H9 (cell line): Measurements from ENCODE around the gene DBNDD1. TPM values are rescaled to one million over a fixed set of nuclear protein-coding genes. Genes with fewer than 3 reads are reported as not detected.

ENCODE experiments used
- DNase-seq: peaks from one replicate; pipeline ENCODE4 v3.0.0-alpha.2; 2017
- H2AFZ ChIP-seq: one replicate; pipeline ENCODE4 v1.6.1; 2013; ENCODE audit warnings: mild to moderate bottlenecking, low read length, control low read depth, moderate library complexity
- H2AK5ac ChIP-seq: 2 replicates; pipeline ENCODE4 v1.6.1; 2013; ENCODE audit warnings: low read length, control low read depth, mixed read lengths; ENCODE audit not compliant: insufficient read length
- H2BK120ac ChIP-seq: one replicate; pipeline ENCODE4 v1.6.1; 2013; ENCODE audit warnings: low read depth, mild to moderate bottlenecking, low read length, control low read depth, inconsistent platforms; ENCODE audit not compliant: poor library complexity, severe bottlenecking
- H2BK12ac ChIP-seq: 2 replicates; pipeline ENCODE4 v1.6.1; 2013; ENCODE audit warnings: low read length, control low read depth, mixed read lengths, low read depth; ENCODE audit not compliant: insufficient read length
- H2BK15ac ChIP-seq: 2 replicates; pipeline ENCODE4 v1.6.1; 2013; ENCODE audit warnings: low read depth, low read length, control low read depth
- H2BK20ac ChIP-seq: one replicate; pipeline ENCODE4 v1.6.1; 2013; ENCODE audit warnings: low read depth, mild to moderate bottlenecking, low read length, control low read depth, inconsistent platforms; ENCODE audit not compliant: poor library complexity, severe bottlenecking
- H2BK5ac ChIP-seq: 2 replicates; pipeline ENCODE4 v1.6.1; 2013; ENCODE audit warnings: low read length, control low read depth, mixed read lengths; ENCODE audit not compliant: insufficient read length
- H3K14ac ChIP-seq: 2 replicates; pipeline ENCODE4 v1.6.1; 2013; ENCODE audit warnings: low read length, control low read depth; ENCODE audit not compliant: insufficient read depth
- H3K18ac ChIP-seq: 2 replicates; pipeline ENCODE4 v1.6.1; 2013; ENCODE audit warnings: low read depth, mild to moderate bottlenecking, mixed read lengths, low read length, control low read depth; ENCODE audit not compliant: insufficient read length
- H3K23ac ChIP-seq: 2 replicates; pipeline ENCODE4 v1.6.1; 2013; ENCODE audit warnings: low read length, control low read depth, mixed read lengths, low read depth; ENCODE audit not compliant: insufficient read length
- H3K23me2 ChIP-seq: 2 replicates; pipeline ENCODE4 v1.6.1; 2013; ENCODE audit warnings: low read depth, mild to moderate bottlenecking, mixed read lengths, low read length, control low read depth; ENCODE audit not compliant: insufficient read length, poor library complexity, severe bottlenecking
- H3K27ac ChIP-seq: 2 replicates; pipeline ENCODE4 v1.5.1; 2013; ENCODE audit warnings: low read length, control low read depth, mixed read lengths, low read depth; ENCODE audit not compliant: insufficient read length
- H3K27me3 ChIP-seq: 2 replicates; pipeline ENCODE4 v1.6.1; 2013; ENCODE audit warnings: low read length, control low read depth, inconsistent platforms; ENCODE audit not compliant: insufficient read depth
- H3K4ac ChIP-seq: 2 replicates; pipeline ENCODE4 v1.6.1; 2013; ENCODE audit warnings: low read depth, mild to moderate bottlenecking, control low read depth, inconsistent platforms, low read length, moderate library complexity
- H3K4me1 ChIP-seq: 2 replicates; pipeline ENCODE4 v1.6.1; 2013; ENCODE audit warnings: low read length, control low read depth, inconsistent platforms; ENCODE audit not compliant: insufficient read depth
- H3K4me2 ChIP-seq: 2 replicates; pipeline ENCODE4 v1.6.1; 2013; ENCODE audit warnings: low read length, control low read depth, mixed read lengths; ENCODE audit not compliant: insufficient read length, insufficient read depth
- H3K56ac ChIP-seq: 2 replicates; pipeline ENCODE4 v1.6.1; 2013; ENCODE audit warnings: low read depth, mild to moderate bottlenecking, mixed read lengths, low read length, control low read depth; ENCODE audit not compliant: insufficient read length
- H3K79me1 ChIP-seq: 2 replicates; pipeline ENCODE4 v1.6.1; 2013; ENCODE audit warnings: low read depth, mild to moderate bottlenecking, moderate library complexity, low read length, control low read depth, inconsistent platforms; ENCODE audit not compliant: insufficient read depth, poor library complexity, severe bottlenecking
- H3K79me2 ChIP-seq: 2 replicates; pipeline ENCODE4 v1.6.1; 2013; ENCODE audit warnings: low read length, control low read depth, inconsistent platforms; ENCODE audit not compliant: insufficient read depth
- H3K9ac ChIP-seq: 2 replicates; pipeline ENCODE4 v1.6.1; 2013; ENCODE audit warnings: low read length, control low read depth, mixed read lengths; ENCODE audit not compliant: insufficient read length; ENCODE audit errors: extremely low read depth
- H3K9me3 ChIP-seq: one replicate; pipeline ENCODE4 v1.6.1; 2013; ENCODE audit warnings: low read depth, low read length, inconsistent platforms; ENCODE audit not compliant: control insufficient read depth
- H3T11ph ChIP-seq: one replicate; pipeline ENCODE4 v1.6.1; 2013; ENCODE audit warnings: mild to moderate bottlenecking, low read length, control low read depth, inconsistent platforms
- H4K20me1 ChIP-seq: one replicate; pipeline ENCODE4 v1.6.1; 2013; ENCODE audit not compliant: control insufficient read depth, insufficient read length, insufficient read depth
- H4K5ac ChIP-seq: 2 replicates; pipeline ENCODE4 v1.6.1; 2013; ENCODE audit warnings: low read depth, mild to moderate bottlenecking, mixed read lengths, low read length, control low read depth; ENCODE audit not compliant: insufficient read length
- H4K8ac ChIP-seq: replicated peaks from 2 replicates; pipeline ENCODE4 v1.6.1; 2013; ENCODE audit warnings: low read length, control low read depth, mixed read lengths, low read depth; ENCODE audit not compliant: insufficient read length
- H4K91ac ChIP-seq: 2 replicates; pipeline ENCODE4 v1.6.1; 2013; ENCODE audit warnings: low read depth, mild to moderate bottlenecking, moderate library complexity, mixed read lengths, low read length, control low read depth; ENCODE audit not compliant: insufficient read length
- H3K27ac Mint-ChIP-seq, 3 experiments: 2 replicates in 2 of 3; 3 replicates in 1 of 3; pipeline ENCODE4 v1.8.0; 2020 to 2021; ENCODE audit warnings: mixed read lengths in 3 of 3, mild to moderate bottlenecking in 1 of 3, moderate library complexity in 1 of 3
- H3K27me3 Mint-ChIP-seq: 2 replicates; pipeline ENCODE4 v1.8.0; 2021; ENCODE audit warnings: low read depth, mild to moderate bottlenecking, moderate library complexity, mixed read lengths
- H3K36me3 Mint-ChIP-seq, 3 experiments: 2 replicates in 2 of 3; 3 replicates in 1 of 3; pipeline ENCODE4 v1.8.0; 2020 to 2021; ENCODE audit warnings: low read depth in 3 of 3, mixed read lengths in 3 of 3; ENCODE audit not compliant: insufficient read depth in 1 of 3
- H3K4me1 Mint-ChIP-seq, 2 experiments: 2 replicates each; pipeline ENCODE4 v1.8.0; 2020; ENCODE audit warnings: mixed read lengths in 2 of 2
- H3K4me3 Mint-ChIP-seq, 2 experiments: 2 replicates in 1 of 2; 3 replicates in 1 of 2; pipeline ENCODE4 v1.8.0; 2020 to 2021; ENCODE audit warnings: mild to moderate bottlenecking in 2 of 2, mixed read lengths in 2 of 2, moderate library complexity in 1 of 2
- H3K9me3 Mint-ChIP-seq, 2 experiments: 2 replicates in 1 of 2; 3 replicates in 1 of 2; pipeline ENCODE4 v1.8.0; 2020; ENCODE audit warnings: mild to moderate bottlenecking in 2 of 2, mixed read lengths in 2 of 2, moderate library complexity in 1 of 2
- WGBS: extraction: QIAGEN DNeasy Blood & Tissue Kit; methylation state at CpG from one replicate; pipeline ENCODE4 v1.1.7; 2013; ENCODE audit warnings: missing lambda C conversion rate, low lambda C conversion rate, mixed read lengths; ENCODE audit not compliant: insufficient read length; ENCODE audit errors: extremely low coverage; 5-methylcytosine and 5-hydroxymethylcytosine counted together
- total RNA-seq: library from RNA; stranded (reverse); gene quantifications from 2 replicates; pipeline ENCODE4 v1.2.1, GENCODE V29; 2021
- TF ChIP-seq, protein P1 (sequence below): fragments of 200-600 bp; sonication (generic); conservative IDR thresholded peaks from 3 replicates; pipeline ENCODE4 v1.8.0; 2021; ENCODE audit warnings: antibody characterized with exemption, mild to moderate bottlenecking

DBNDD1 gene
- total RNA-seq, 1 experiment from 2014 or later: 87.3 TPM

DNA sequence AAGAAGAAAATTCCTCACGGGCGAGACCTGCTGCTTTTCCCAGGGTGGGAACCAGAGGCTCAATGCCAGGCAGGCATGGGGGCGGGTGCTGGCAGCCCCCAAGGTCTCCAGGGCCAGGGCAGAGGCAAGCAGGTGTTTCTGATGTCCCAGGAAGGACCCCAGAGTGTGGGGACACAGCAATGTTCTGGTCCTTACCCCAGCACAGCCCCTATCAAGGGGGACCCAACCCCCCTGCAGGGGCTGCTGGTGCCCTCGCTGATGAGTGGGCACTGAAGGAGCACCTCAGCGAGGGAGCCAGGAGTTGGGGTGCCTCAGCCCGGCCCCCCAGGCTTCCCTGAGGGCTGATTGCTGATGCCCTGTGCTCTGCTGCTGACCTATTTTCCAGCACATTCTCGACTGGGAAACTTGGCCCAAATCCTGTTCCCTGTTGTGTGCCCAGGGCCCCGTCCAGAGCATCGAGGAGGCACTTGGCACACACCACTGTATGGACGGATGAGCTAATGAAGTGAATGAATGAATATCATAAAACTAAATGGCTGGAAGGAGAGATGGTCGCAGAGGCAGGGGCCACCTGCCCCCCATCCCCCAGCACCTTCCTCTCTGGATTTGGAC is 2.8 kb downstream of the DBNDD1 start:
- H4K20me1 ChIP-seq: no peaks in the 10 kb centered on the region
- H3K79me1 ChIP-seq: no peaks in the 10 kb centered on the region
- H3K23me2 ChIP-seq: no peaks in the 10 kb centered on the region
- no peak overlapping the region for H4K8ac ChIP-seq
- no peaks in the 10 kb centered on the region for H3K27me3 ChIP-seq
- no peak overlapping the region for H2AFZ ChIP-seq
- no peak overlapping the region for H3K23ac ChIP-seq
- H4K91ac ChIP-seq: no peak overlapping the region
- H2BK5ac ChIP-seq: no peak overlapping the region
- Mint-ChIP-seq H3K4me3 (no peak overlapping the region), H3K36me3 (peaks cover 0 to 32% (median 6%) of the 10 kb centered on the region in 3 experiments; a peak in 6 of 7 replicates), H3K27ac (no peak overlapping the region; a peak in 1 of 7 replicates), H3K4me1 (peaks cover 16% of the 10 kb centered on the region in 2 experiments), H3K9me3 (no peaks in the 10 kb centered on the region; a peak in 1 of 5 replicates), H3K27me3 (no peaks in the 10 kb centered on the region)
- no peak overlapping the region for H2BK20ac ChIP-seq
- H3K4me2 ChIP-seq: no peak overlapping the region
- no CpG with 5 or more reads among the region's 11 CpGs for WGBS
- H3K27ac ChIP-seq: no peak overlapping the region
- H3K18ac ChIP-seq: no peak overlapping the region
- no peak overlapping the region for H3K14ac ChIP-seq
- 0 out of 2 replicates have a peak, but pooled peaks cover 4% of the 10 kb centered on the region for H3K4me1 ChIP-seq
- H3T11ph ChIP-seq: no peak overlapping the region
- H2BK120ac ChIP-seq: no peak overlapping the region
- H3K56ac ChIP-seq: no peak overlapping the region
- DNase-seq: no peak
- H3K79me2 ChIP-seq: no peaks in the 10 kb centered on the region
- H3K4ac ChIP-seq: no peak overlapping the region
- H3K9me3 ChIP-seq: no peaks in the 10 kb centered on the region
- H4K5ac ChIP-seq: no peak overlapping the region
- TF ChIP-seq, protein P1, sequence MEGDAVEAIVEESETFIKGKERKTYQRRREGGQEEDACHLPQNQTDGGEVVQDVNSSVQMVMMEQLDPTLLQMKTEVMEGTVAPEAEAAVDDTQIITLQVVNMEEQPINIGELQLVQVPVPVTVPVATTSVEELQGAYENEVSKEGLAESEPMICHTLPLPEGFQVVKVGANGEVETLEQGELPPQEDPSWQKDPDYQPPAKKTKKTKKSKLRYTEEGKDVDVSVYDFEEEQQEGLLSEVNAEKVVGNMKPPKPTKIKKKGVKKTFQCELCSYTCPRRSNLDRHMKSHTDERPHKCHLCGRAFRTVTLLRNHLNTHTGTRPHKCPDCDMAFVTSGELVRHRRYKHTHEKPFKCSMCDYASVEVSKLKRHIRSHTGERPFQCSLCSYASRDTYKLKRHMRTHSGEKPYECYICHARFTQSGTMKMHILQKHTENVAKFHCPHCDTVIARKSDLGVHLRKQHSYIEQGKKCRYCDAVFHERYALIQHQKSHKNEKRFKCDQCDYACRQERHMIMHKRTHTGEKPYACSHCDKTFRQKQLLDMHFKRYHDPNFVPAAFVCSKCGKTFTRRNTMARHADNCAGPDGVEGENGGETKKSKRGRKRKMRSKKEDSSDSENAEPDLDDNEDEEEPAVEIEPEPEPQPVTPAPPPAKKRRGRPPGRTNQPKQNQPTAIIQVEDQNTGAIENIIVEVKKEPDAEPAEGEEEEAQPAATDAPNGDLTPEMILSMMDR: no peak
- no peak overlapping the region for H2BK15ac ChIP-seq
- no peak overlapping the region for H2AK5ac ChIP-seq
- H2BK12ac ChIP-seq: no peak overlapping the region
- no peak overlapping the region for H3K9ac ChIP-seq
